Measurements from ENCODE around the gene MAGED1.

Gene MAGED1, protein sequence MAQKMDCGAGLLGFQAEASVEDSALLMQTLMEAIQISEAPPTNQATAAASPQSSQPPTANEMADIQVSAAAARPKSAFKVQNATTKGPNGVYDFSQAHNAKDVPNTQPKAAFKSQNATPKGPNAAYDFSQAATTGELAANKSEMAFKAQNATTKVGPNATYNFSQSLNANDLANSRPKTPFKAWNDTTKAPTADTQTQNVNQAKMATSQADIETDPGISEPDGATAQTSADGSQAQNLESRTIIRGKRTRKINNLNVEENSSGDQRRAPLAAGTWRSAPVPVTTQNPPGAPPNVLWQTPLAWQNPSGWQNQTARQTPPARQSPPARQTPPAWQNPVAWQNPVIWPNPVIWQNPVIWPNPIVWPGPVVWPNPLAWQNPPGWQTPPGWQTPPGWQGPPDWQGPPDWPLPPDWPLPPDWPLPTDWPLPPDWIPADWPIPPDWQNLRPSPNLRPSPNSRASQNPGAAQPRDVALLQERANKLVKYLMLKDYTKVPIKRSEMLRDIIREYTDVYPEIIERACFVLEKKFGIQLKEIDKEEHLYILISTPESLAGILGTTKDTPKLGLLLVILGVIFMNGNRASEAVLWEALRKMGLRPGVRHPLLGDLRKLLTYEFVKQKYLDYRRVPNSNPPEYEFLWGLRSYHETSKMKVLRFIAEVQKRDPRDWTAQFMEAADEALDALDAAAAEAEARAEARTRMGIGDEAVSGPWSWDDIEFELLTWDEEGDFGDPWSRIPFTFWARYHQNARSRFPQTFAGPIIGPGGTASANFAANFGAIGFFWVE

DNA sequence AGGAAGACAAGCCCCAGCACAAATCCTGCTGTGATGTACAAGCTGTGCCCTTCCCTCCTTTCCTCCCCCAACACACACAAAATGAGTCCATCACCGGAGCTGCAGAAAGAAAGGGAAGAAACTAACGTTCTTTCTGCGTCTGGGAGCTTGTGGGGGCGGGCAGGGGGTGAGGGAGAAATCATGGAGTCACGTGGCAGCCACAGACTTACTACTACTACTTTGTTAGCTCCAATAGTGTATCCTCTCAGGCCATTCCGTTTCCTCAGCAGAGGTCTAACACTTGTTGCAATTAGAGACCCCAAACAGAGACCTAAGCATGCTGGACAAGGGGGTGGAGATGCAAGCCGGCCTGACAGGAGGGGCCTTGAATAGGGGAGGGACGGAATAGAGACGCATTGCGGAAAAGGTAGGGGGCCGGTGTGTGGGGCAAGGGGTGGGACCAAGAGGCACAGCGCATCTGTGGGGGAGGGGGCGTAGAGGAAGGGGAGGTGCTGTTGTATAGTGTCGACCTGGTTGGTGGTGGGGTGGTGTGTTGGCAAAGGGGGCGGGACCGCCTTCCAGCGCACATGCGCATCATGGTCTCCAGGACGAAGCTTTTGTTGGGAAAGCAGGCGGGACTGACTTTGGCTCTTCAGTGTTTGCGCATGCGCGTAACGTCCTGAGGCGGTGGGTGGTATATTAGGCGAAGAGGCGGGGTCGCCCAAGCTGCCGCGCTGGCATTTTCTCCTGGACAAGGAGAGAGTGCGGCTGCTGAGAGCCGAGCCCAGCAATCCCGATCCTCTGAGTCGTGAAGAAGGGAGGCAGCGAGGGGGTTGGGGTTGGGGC, at the start of gene MAGED1:
MAGED1 (plus strand) TSS at position 703 of the 825 bp plus-strand sequence. CDS start 682 bp downstream, outside the sequence.
- peak; percentile 88 to 91 for DNase-seq

DNA sequence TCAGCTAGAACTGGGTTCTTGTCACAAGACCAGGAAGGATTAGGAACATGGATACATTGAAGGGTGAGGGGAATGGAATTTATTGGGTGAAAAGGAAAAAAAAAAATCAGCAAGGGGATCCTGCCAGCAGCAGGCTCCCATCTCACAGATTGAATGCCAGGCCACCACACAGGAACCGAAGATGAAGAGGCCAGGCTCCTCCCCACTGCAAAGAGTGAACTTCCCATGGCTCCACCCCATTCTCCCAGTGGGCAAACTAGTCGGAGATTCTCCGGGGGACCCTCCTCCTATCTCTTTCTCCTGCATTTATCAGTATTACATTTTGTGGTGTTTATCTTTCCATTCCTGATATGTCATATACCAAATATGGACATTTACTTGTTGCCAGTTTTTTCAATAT, 46.0 kb upstream of the MAGED1 start:
- no peak for DNase-seq

DNA sequence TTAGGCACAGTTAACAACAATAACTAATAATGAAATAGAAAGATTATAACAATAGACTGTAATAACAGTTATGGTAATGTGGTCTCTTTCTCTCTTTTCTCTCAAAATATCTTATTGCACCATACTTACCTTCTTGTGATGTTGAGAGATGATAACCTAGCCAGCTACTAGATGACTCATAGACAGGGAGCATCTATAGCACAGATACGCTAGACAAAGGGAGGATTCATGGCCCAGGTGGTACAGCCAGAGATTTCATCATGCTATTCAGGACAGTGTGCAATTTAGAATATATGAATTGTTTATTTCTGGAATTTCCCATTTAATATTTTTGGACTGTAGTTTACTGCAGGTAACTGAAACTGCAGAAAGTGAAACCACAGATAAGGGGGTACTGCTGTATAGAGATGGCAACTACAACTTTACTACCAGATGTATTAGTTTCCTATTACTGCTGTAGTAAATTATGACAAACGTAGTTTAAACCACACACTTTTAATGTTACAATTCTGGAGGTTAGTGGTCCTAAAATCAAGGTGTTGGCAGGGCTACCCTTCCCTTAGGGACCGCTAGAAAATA, 41.8 kb upstream of the MAGED1 start:
- DNase-seq, result no peak

- DNase-seq, result no peak
Observed at GRCh38 chrX:51852096-51852495, 41.3 kb upstream of the MAGED1 start.

DNA sequence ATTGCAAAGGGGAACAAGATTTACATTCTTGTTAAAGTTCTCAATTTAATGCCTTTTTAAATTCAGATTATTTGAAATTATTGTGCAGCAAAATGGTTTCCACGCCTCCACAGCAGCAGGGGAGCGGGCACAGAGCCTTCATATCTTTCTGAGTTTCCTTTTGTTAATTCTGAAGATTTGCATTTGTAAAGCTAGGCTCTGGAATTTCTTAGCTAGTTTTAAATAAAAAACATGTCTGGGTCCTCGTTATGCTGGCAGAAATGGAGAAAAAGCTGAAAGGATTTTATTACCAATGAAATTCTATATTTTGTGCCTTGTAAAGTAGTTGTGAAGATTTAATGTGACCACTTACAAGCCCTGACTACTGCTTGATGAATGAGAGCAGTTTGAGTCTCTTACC, 40.8 kb upstream of the MAGED1 start:
- no peak for DNase-seq

- no peak for DNase-seq
Observed at GRCh38 chrX:51853251-51853650, 40.2 kb upstream of the MAGED1 start.

- DNase-seq, result no peak
Observed at GRCh38 chrX:51855698-51856097, 37.7 kb upstream of the MAGED1 start.

DNA sequence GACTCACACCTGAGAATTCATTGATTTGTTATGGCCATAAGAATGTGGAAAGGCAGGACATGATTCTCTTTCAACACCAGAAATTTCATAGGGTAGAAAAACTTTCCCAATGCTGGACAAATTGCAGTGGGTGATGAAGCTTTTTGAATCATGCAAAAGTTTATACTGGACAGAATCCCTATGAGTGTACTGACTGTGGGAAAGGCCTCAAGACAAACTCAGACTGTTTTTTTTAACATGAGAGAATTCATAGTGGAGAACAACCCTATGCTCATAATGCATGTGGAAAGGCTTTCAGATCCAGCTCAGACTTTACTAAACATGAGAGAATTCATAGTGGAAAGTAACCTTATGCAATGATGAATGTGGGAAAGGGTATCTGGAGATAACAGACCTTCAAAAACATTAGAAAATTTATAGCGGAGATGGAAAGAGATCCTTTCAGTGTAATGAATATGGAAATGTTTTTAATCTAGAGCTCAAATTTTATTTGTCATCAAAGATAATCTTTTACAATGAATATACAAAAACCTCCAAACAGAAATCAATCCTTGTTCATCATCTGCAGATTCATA, 36.2 kb upstream of the MAGED1 start:
- DNase-seq, result no peak

GRCh38 chrX:51860679-51861078, 32.7 kb upstream of the MAGED1 start:
- peak in 1 of 2 experiments; percentile 3 for DNase-seq

GRCh38 chrX:51862920-51863319, 30.5 kb upstream of the MAGED1 start:
- no peak for DNase-seq

DNA sequence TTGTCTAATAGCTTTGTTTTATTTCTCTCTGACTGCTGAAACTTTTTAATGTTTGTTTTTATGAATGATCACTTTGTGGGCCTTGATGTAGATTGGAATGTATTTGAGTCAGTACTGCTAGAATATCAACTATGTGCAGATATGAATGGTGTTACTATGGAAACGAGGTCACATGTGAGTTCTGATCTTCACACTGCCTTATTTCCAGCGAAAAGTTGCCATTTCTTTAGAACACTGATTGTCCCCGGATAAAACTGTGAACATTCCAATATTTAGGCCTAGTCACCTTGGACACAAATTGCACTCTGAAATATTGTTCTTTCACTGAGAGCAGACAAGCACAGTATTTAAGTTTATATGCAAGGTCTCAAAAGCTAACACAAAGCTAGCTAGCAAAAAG, 27.2 kb upstream of the MAGED1 start:
- DNase-seq, result no peak

- DNase-seq, result no peak
Observed at GRCh38 chrX:51867626-51868025, 25.8 kb upstream of the MAGED1 start.

GRCh38 chrX:51870354-51870753, 23.1 kb upstream of the MAGED1 start:
- no peak for DNase-seq

GRCh38 chrX:51874123-51874522, 19.3 kb upstream of the MAGED1 start:
- DNase-seq, result no peak

GRCh38 chrX:51876441-51876840, 17.0 kb upstream of the MAGED1 start:
- no peak for DNase-seq

DNA sequence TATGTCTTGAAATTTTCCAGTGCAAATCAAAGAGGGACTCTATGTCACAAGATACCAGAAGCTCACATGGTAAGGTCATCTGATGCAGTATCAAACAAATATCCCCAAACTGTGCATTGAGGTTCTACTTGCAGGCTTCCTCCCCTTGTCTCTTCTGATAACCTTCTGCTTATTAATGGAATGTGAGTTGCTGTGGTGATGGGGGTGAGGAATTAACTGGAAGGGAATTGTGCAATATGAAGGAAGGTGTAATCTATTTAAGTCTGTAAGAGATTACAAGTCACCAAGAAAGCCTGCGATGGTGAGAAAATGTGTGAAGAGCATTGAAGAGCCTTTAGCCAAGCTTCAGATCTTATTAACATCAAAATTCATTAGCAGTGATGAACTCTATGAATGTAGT, 15.4 kb upstream of the MAGED1 start:
- DNase-seq, result no peak

DNA sequence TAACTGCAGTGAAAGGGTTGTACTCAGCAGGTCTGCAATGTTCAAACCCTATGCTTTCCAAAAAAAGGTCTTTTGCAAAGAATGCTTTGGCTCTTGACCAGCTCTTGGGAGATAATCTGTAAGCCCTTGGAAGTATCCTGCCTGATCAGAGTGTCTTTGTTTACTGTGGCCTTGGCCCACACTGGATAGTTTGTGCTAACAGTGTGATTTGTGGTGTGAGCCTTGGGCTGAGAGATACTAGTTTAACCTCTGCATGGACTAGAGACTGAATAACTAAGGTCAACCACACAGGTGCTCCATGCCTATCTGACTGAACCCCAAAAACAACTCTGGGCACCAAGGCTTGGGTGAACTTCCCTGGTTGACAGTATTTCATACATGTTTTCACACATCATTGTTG, 3.6 kb upstream of the MAGED1 start:
- DNase-seq, result no peak

DNA sequence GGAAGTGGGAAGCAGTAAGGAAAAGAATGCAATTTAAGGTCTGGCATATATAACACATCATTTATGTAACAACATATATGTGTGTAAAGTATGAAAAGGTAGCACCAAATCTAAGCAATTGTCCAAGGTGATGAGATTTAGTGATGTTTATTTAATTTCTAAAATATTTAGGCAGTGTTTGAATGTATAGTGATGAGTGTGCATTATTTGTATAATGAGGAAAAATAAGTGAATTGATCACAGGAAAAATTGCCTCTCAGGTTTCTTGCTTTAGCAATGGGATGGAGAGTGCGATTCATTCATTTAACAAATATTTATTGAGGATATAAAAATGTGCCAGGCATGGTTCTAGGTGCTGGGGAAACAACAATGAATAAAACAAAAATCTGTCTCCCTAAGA, 2.2 kb upstream of the MAGED1 start:
- no peak for DNase-seq

DNA sequence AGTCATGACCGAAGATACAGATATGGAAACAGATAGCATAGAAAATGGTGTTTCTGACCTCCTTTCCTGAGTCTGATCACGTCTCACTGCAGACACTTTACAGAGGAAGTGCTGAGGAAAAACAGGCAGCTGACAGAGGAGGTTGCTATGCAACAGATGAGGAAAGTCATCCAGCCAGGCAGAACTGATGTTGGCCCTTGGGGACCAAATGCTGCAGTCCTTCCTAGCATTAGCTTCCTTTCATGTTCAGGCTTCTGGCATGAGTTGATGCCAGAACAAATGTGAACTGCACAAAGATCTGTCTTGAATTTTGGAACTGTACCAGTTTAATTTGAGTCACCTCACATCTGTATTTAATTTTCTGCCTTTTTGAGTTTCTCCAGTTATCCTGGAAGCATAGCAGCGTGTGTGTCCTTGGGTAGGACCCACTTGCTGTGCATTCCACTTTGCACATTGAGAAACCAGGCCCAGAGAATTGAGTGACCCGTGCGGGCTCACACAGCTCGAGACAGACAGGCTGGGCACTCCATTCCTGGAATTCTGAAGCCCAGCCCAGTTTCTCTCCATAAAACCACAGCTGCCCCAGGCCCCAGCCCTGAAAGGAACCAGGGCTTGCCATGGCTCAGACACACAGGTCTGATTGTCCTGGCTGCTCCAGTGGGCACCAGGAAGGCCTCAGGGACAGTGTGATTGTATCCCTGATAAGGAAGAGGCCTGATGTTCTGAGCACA, 1.4 kb upstream of the MAGED1 start:
- DNase-seq, result no peak

- DNase-seq, result no peak
Observed at GRCh38 chrX:51893931-51894696, 691 bp downstream of the MAGED1 start.

DNA sequence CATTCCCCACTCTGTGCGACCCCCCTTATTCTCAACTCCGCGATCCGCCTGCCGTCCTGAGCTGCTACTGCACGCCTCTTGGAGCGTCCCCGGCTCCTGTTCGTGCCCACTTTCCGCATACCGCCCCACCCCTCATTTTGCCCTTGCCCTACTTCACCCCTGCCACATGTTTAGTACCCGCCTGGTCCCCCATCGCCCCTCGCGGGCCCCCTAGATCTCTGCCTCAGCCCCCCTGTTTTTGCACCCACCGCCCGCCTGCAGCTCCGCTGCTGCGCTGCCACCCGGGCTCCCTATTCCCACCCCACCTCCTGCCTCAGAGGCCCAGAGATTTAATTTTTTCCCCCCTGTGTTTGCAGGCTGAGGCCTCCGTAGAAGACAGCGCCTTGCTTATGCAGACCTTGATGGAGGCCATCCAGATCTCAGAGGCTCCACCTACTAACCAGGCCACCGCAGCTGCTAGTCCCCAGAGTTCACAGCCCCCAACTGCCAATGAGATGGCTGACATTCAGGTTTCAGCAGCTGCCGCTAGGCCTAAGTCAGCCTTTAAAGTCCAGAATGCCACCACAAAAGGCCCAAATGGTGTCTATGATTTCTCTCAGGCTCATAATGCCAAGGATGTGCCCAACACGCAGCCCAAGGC, 1.4 kb downstream of the MAGED1 start:
- DNase-seq, result no peak

Data from NCI-H1930 (cell line).